Osteocyte (in vitro differentiated cells): ENCODE data around the gene PADI1. TPM values are rescaled to one million over a fixed set of nuclear protein-coding genes. Genes with fewer than 3 reads are reported as not detected.

Experiments used
- DNase-seq: peaks from one replicate; pipeline ENCODE4 v3.0.0; 2021; ENCODE audit warnings: mixed read lengths; ENCODE audit not compliant: unreplicated experiment; ENCODE audit errors: extremely low spot score
- H3K27ac Mint-ChIP-seq: one replicate; pipeline ENCODE4 v1.8.0; 2021; ENCODE audit warnings: mild to moderate bottlenecking, mixed read lengths; ENCODE audit not compliant: unreplicated experiment
- H3K27me3 Mint-ChIP-seq: one replicate; pipeline ENCODE4 v1.8.0; 2021; ENCODE audit warnings: mixed read lengths; ENCODE audit not compliant: unreplicated experiment
- H3K36me3 Mint-ChIP-seq: one replicate; pipeline ENCODE4 v1.8.0; 2021; ENCODE audit warnings: mixed read lengths; ENCODE audit not compliant: unreplicated experiment
- H3K4me1 Mint-ChIP-seq: one replicate; pipeline ENCODE4 v1.8.0; 2021; ENCODE audit warnings: mixed read lengths; ENCODE audit not compliant: unreplicated experiment
- H3K4me3 Mint-ChIP-seq: one replicate; pipeline ENCODE4 v1.8.0; 2021; ENCODE audit warnings: mild to moderate bottlenecking, moderate library complexity, mixed read lengths; ENCODE audit not compliant: unreplicated experiment
- H3K9me3 Mint-ChIP-seq: one replicate; pipeline ENCODE4 v1.8.0; 2021; ENCODE audit warnings: mixed read lengths; ENCODE audit not compliant: unreplicated experiment
- total RNA-seq: library from RNA; stranded (reverse); gene quantifications from 2 replicates; pipeline ENCODE4 v1.2.1, GENCODE V29; 2021
- TF ChIP-seq, protein P1 (sequence below): fragments of 200-600 bp; sonication (generic); IDR thresholded peaks from 2 replicates; pipeline ENCODE4 v1.5.0; 2021; ENCODE audit warnings: antibody characterized with exemption, mild to moderate bottlenecking, moderate library complexity

Gene PADI1
- total RNA-seq, 1 donor from 2014 or later = 1.7 TPM

DNA sequence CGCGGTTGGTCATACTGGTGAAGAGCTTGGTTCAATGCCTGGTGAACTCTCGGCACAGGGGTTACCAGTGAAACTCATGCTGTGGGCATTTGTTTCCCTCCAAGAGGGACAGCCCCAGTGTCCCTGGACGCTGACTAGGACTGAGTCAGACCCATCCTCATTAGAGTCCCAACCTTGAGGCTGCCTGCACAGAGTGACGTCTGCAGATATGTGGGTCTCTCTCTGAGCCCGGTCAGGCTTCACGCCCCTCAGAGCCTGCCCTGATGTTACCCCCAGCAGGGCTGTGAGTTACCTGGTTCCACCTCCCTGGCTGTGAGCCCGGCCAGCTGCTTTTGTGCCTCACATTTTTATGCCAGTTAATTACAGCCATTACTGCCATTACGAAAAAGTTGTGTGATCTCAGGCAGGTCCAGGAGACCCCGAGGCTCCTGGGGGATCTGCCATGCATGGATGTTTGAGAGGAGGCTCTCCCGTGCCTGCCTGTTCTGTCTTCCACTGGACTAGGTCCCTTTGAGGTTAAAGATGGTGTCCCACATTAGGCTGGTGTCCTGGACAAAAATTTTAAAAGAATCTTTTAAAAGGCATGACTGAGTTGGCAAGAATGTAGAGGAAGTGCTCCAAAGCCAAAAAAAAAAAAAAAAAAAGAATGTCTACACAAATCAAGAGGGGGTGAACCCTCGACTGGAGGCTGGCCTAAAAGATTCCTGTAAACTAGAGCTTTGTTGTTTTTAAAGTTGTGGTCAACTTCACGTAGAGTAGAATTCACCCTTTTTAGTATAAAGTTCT lies 36.6 kb upstream of the PADI1 start:
- TF ChIP-seq, protein P1, sequence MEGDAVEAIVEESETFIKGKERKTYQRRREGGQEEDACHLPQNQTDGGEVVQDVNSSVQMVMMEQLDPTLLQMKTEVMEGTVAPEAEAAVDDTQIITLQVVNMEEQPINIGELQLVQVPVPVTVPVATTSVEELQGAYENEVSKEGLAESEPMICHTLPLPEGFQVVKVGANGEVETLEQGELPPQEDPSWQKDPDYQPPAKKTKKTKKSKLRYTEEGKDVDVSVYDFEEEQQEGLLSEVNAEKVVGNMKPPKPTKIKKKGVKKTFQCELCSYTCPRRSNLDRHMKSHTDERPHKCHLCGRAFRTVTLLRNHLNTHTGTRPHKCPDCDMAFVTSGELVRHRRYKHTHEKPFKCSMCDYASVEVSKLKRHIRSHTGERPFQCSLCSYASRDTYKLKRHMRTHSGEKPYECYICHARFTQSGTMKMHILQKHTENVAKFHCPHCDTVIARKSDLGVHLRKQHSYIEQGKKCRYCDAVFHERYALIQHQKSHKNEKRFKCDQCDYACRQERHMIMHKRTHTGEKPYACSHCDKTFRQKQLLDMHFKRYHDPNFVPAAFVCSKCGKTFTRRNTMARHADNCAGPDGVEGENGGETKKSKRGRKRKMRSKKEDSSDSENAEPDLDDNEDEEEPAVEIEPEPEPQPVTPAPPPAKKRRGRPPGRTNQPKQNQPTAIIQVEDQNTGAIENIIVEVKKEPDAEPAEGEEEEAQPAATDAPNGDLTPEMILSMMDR = no peak
- Mint-ChIP-seq H3K27ac (peak overlapping the region; percentile 86), H3K27me3 (no peaks in the 10 kb centered on the region), H3K4me3 (no peak overlapping the region), H3K4me1 (peaks cover 61% of the 10 kb centered on the region), H3K36me3 (no peaks in the 10 kb centered on the region), H3K9me3 (no peaks in the 10 kb centered on the region)
- no peak for DNase-seq

GRCh38 chr1:17170571-17170970 lies 34.4 kb upstream of the PADI1 start:
- TF ChIP-seq, protein P1 = no peak
- H3K36me3 Mint-ChIP-seq = peaks cover 3% of the 10 kb centered on the region
- peak overlapping the region; percentile 90 for H3K27ac Mint-ChIP-seq
- H3K4me1 Mint-ChIP-seq = peaks cover 61% of the 10 kb centered on the region
- H3K27me3 Mint-ChIP-seq = no peaks in the 10 kb centered on the region
- H3K4me3 Mint-ChIP-seq = no peak overlapping the region
- H3K9me3 Mint-ChIP-seq = peaks cover 10% of the 10 kb centered on the region
- DNase-seq = peak; percentile 11

- H3K36me3 Mint-ChIP-seq = peaks cover 5% of the 10 kb centered on the region
- no peaks in the 10 kb centered on the region for H3K27me3 Mint-ChIP-seq
- no peak overlapping the region for H3K4me3 Mint-ChIP-seq
- peaks cover 55% of the 10 kb centered on the region for H3K4me1 Mint-ChIP-seq
- peaks cover 22% of the 10 kb centered on the region for H3K9me3 Mint-ChIP-seq
- TF ChIP-seq, protein P1 = no peak
- no peak for DNase-seq
- peak overlapping the region; percentile 55 for H3K27ac Mint-ChIP-seq
These were observed 31.7 kb upstream of the PADI1 start for GRCh38 chr1:17173217-17173616.

GRCh38 chr1:17176306-17177061 lies 28.4 kb upstream of the PADI1 start:
- Mint-ChIP-seq H3K9me3 (peaks cover 41% of the 10 kb centered on the region), H3K4me1 (peaks cover 39% of the 10 kb centered on the region), H3K27me3 (no peaks in the 10 kb centered on the region), H3K4me3 (no peak overlapping the region), H3K36me3 (peaks cover 15% of the 10 kb centered on the region), H3K27ac (peak overlapping the region; percentile 74)
- no peak for DNase-seq
- TF ChIP-seq, protein P1 = no peak

GRCh38 chr1:17177651-17178050 lies 27.3 kb upstream of the PADI1 start:
- DNase-seq = no peak
- TF ChIP-seq, protein P1 = no peak
- H3K27me3 Mint-ChIP-seq = no peaks in the 10 kb centered on the region
- peak overlapping the region; percentile 74 for H3K27ac Mint-ChIP-seq
- H3K4me3 Mint-ChIP-seq = no peak overlapping the region
- peaks cover 36% of the 10 kb centered on the region for H3K4me1 Mint-ChIP-seq
- H3K9me3 Mint-ChIP-seq = peaks cover 42% of the 10 kb centered on the region
- H3K36me3 Mint-ChIP-seq = peaks cover 15% of the 10 kb centered on the region
